ENCODE results near the gene CAPN9.

GRCh38 chr1:230713547-230713914, 33.7 kb upstream of the CAPN9 start:
- no peak for TF ChIP-seq CTCF (IDR thresholded peaks at IDR 0.05)
- TF ChIP-seq EP300 (IDR thresholded peaks at IDR 0.05) = no peak
